Activated CD4-positive, alpha-beta T cell treated with anti-CD3 and anti-CD28 coated beads, Interleukin-2, amount 50 U/mL, for 24 hours (primary cell): ENCODE data around the gene C9orf85.

ENCODE experiments used
- DNase-seq, 2 donors: peaks; one replicate each; pipeline ENCODE4 v3.0.0-alpha.2; 2020; ENCODE audit warnings: low read depth in 1 of 2, low spot score in 1 of 2

The C9orf85 gene

GRCh38 chr9:71901695-71902597, 9.5 kb upstream of the C9orf85 start:
- no peak for DNase-seq

- no peak for DNase-seq
Measured at GRCh38 chr9:71904076-71904475, 7.4 kb upstream of the C9orf85 start.

GRCh38 chr9:71908825-71909224, 2.6 kb upstream of the C9orf85 start:
- DNase-seq: no peak

- peak; percentile 4 to 8 for DNase-seq
Measured at GRCh38 chr9:71909887-71910649, 1.4 kb upstream of the C9orf85 start.

- no peak for DNase-seq
Measured at GRCh38 chr9:71910650-71911060, 784 bp upstream of the C9orf85 start.

GRCh38 chr9:71911908-71912335, 483 bp downstream of the C9orf85 start:
- DNase-seq: no peak

- DNase-seq: no peak
Measured at GRCh38 chr9:71915495-71915894, 4.1 kb downstream of the C9orf85 start.

GRCh38 chr9:71916834-71917534, 5.5 kb downstream of the C9orf85 start:
- no peak for DNase-seq

GRCh38 chr9:71918419-71918818, 7.0 kb downstream of the C9orf85 start:
- no peak for DNase-seq

GRCh38 chr9:71920456-71921189, 9.2 kb downstream of the C9orf85 start:
- DNase-seq: no peak

- DNase-seq: no peak
Measured at GRCh38 chr9:71921190-71921814, 9.9 kb downstream of the C9orf85 start.

- no peak for DNase-seq
Measured at GRCh38 chr9:71924576-71924975, 13.1 kb downstream of the C9orf85 start.

- DNase-seq: no peak
Measured at GRCh38 chr9:71925834-71926233, 14.4 kb downstream of the C9orf85 start.

- no peak for DNase-seq
Measured at GRCh38 chr9:71928376-71928775, 16.9 kb downstream of the C9orf85 start.

GRCh38 chr9:71928806-71929205, 17.4 kb downstream of the C9orf85 start:
- no peak for DNase-seq

- no peak for DNase-seq
Measured at GRCh38 chr9:71929223-71929622, 17.8 kb downstream of the C9orf85 start.

- no peak for DNase-seq
Measured at GRCh38 chr9:71929791-71930440, 18.5 kb downstream of the C9orf85 start.

GRCh38 chr9:71931166-71931565, 19.7 kb downstream of the C9orf85 start:
- DNase-seq: no peak

GRCh38 chr9:71936066-71936465, 24.6 kb downstream of the C9orf85 start:
- DNase-seq: no peak

GRCh38 chr9:71937070-71937625, 25.7 kb downstream of the C9orf85 start:
- DNase-seq: no peak
